WERI-Rb-1 (cell line): ENCODE measurements around the gene ALOX15.
A peak's percentile ranks its signal among the peaks of the same experiment; 100 is the strongest.
"Not testable (repeated sequence)": the region's sequence is repeated elsewhere in the genome, so short reads cannot be mapped to it uniquely, and the experiment has no call there.

Experiments
- DNase-seq: peaks from one replicate; pipeline ENCODE4 v3.0.0-alpha.2; 2020
- H3K27ac ChIP-seq: fragments of 250-450 bp; sonication (Bioruptor Pico); 2 replicates; pipeline ENCODE4 v1.5.1; 2020; ENCODE audit warnings: mild to moderate bottlenecking, moderate library complexity
- H3K27me3 ChIP-seq: fragments of 250-450 bp; sonication (Bioruptor Pico); 2 replicates; pipeline ENCODE4 v1.5.1; 2021; ENCODE audit warnings: mild to moderate bottlenecking, low read depth, moderate library complexity; ENCODE audit not compliant: insufficient read depth, severe bottlenecking
- H3K36me3 ChIP-seq: fragments of 250-450 bp; sonication (Bioruptor Pico); 2 replicates; pipeline ENCODE4 v1.5.1; 2020; ENCODE audit warnings: mild to moderate bottlenecking, moderate library complexity
- H3K4me3 ChIP-seq: 2 replicates; pipeline ENCODE4 v1.5.1; 2011; ENCODE audit warnings: low read depth, mild to moderate bottlenecking, control low read depth, low read length
- H3K9me3 ChIP-seq: fragments of 250-450 bp; sonication (Bioruptor Pico); 2 replicates; pipeline ENCODE4 v1.5.1; 2021; ENCODE audit warnings: mild to moderate bottlenecking, moderate library complexity; ENCODE audit not compliant: severe bottlenecking
- CTCF ChIP-seq: IDR thresholded peaks from 2 replicates; pipeline ENCODE4 v1.5.1; 2011; ENCODE audit warnings: low read depth, mild to moderate bottlenecking, control low read depth, inconsistent platforms, low read length

The ALOX15 gene

GRCh38 chr17:4641297-4642195 is at the start of gene ALOX15:
ALOX15 (minus strand) TSS chr17:4641678; CDS start chr17:4641651, 27 bp downstream.
- Histone ChIP-seq H3K27me3 (peaks cover 22% of the 10 kb centered on the region), H3K4me3 (peak within 1 kb of the TSS; percentile 35), H3K9me3 (no peaks in the 10 kb centered on the region), H3K36me3 (no peaks in the 10 kb centered on the region), H3K27ac (no peak within 1 kb of the TSS)
- peak; percentile 16 for DNase-seq
- TF ChIP-seq CTCF, result no peak

GRCh38 chr17:4690745-4691144 is 49.3 kb upstream of the ALOX15 start:
- H3K27ac ChIP-seq, result no peak overlapping the region
- H3K36me3 ChIP-seq, result peaks cover 71% of the 10 kb centered on the region
- H3K27me3 ChIP-seq, result no peaks in the 10 kb centered on the region
- H3K9me3 ChIP-seq, result no peaks in the 10 kb centered on the region
- no peak for DNase-seq
- no peak for TF ChIP-seq CTCF
- no peak overlapping the region for H3K4me3 ChIP-seq

- H3K27ac ChIP-seq, H3K27me3 ChIP-seq, H3K9me3 ChIP-seq, H3K4me3 ChIP-seq, DNase-seq: not testable (repeated sequence)
- peaks cover 74% of the 10 kb centered on the region for H3K36me3 ChIP-seq
Measured at GRCh38 chr17:4689872-4690271, 48.4 kb upstream of the ALOX15 start.

GRCh38 chr17:4683739-4684138 is 42.3 kb upstream of the ALOX15 start:
- not testable (repeated sequence) for H3K9me3 ChIP-seq, H3K27ac ChIP-seq, DNase-seq, H3K4me3 ChIP-seq, H3K27me3 ChIP-seq
- peaks cover 83% of the 10 kb centered on the region for H3K36me3 ChIP-seq

- H3K4me3 ChIP-seq, result no peak overlapping the region
- H3K27ac ChIP-seq, result no peak overlapping the region
- no peaks in the 10 kb centered on the region for H3K27me3 ChIP-seq
- H3K9me3 ChIP-seq, result no peaks in the 10 kb centered on the region
- DNase-seq, result no peak
- no peak for TF ChIP-seq CTCF
- peaks cover 87% of the 10 kb centered on the region for H3K36me3 ChIP-seq
Measured at GRCh38 chr17:4679658-4680057, 38.2 kb upstream of the ALOX15 start.

- Histone ChIP-seq H3K27me3 (no peaks in the 10 kb centered on the region), H3K9me3 (no peaks in the 10 kb centered on the region), H3K27ac (no peak overlapping the region), H3K4me3 (no peak overlapping the region), H3K36me3 (peaks cover 88% of the 10 kb centered on the region)
- no peak for TF ChIP-seq CTCF
- no peak for DNase-seq
Measured at GRCh38 chr17:4678448-4679026, 37.1 kb upstream of the ALOX15 start.
